IMR-90 (cell line): ENCODE results near the gene ADAMTS10. TPM values are rescaled to one million over a fixed set of nuclear protein-coding genes. Genes with fewer than 3 reads are reported as not detected.
A peak's percentile ranks its signal among the peaks of the same experiment; 100 is the strongest.

ENCODE experiments used
- ATAC-seq: fragments of 200-7000 bp; cut with Tn5 transposase; 2 replicates; pipeline ENCODE4 v1.9.1; 2020; ENCODE audit warnings: low read depth, mild to moderate bottlenecking, moderate library complexity
- BruUV-seq: library from RNA; stranded (reverse); fragments of 400-500 nt; replicated peaks from 2 replicates; lab custom pipeline; 2021; lab: Mats Ljungman, UMichigan
- CTCF ChIA-PET: fragments of 300-600 bp; formaldehyde crosslinking; extraction: SDS; loops from one replicate; lab custom pipeline; 2021; ENCODE audit warnings: antibody characterized with exemption; lab: Yijun Ruan, JAX
- POLR2A ChIA-PET: fragments of 300-600 bp; sonication (Branson Sonifier 250); formaldehyde crosslinking; loops from one replicate; lab custom pipeline; 2022; ENCODE audit warnings: antibody characterized with exemption; ENCODE audit not compliant: unreplicated experiment; lab: Charles Lee
- DNase-seq: peaks from one replicate; pipeline ENCODE4 v3.0.0; 2013
- H2AFZ ChIP-seq: replicated peaks from 2 replicates; pipeline ENCODE3; 2013; ENCODE audit warnings: low read length, mild to moderate bottlenecking; ENCODE audit not compliant: poor library complexity
- H2AK5ac ChIP-seq: 2 replicates; pipeline ENCODE4 v1.6.1; 2013; ENCODE audit warnings: low read depth, low read length, inconsistent platforms
- H2AK9ac ChIP-seq: replicated peaks from 2 replicates; pipeline ENCODE3; 2013; ENCODE audit warnings: mild to moderate bottlenecking, low read depth, low read length, moderate library complexity; ENCODE audit not compliant: poor library complexity
- H2BK120ac ChIP-seq: 2 replicates; pipeline ENCODE4 v1.6.1; 2013; ENCODE audit warnings: low read depth, low read length, inconsistent platforms
- H2BK15ac ChIP-seq: 3 replicates; pipeline ENCODE4 v1.6.1; 2013; ENCODE audit warnings: low read depth, low read length, inconsistent platforms
- H2BK20ac ChIP-seq: 2 replicates; pipeline ENCODE4 v1.6.1; 2013; ENCODE audit warnings: low read depth, mild to moderate bottlenecking, inconsistent platforms, low read length, moderate library complexity
- H2BK5ac ChIP-seq: 2 replicates; pipeline ENCODE4 v1.6.1; 2013; ENCODE audit warnings: mild to moderate bottlenecking, low read depth, low read length, inconsistent platforms; ENCODE audit not compliant: poor library complexity, severe bottlenecking
- H3K14ac ChIP-seq: replicated peaks from 2 replicates; pipeline ENCODE4 v1.6.1; 2013; ENCODE audit warnings: low read depth, low read length, inconsistent platforms
- H3K18ac ChIP-seq: 2 replicates; pipeline ENCODE4 v1.6.1; 2013; ENCODE audit warnings: low read depth, low read length, control low read depth
- H3K23ac ChIP-seq: 2 replicates; pipeline ENCODE4 v1.6.1; 2013; ENCODE audit warnings: low read depth, low read length, inconsistent platforms
- H3K27ac ChIP-seq: 2 replicates; pipeline ENCODE4 v1.5.1; 2013; ENCODE audit warnings: mild to moderate bottlenecking, control low read depth, low read length; ENCODE audit not compliant: insufficient read depth
- H3K27me3 ChIP-seq: 2 replicates; pipeline ENCODE4 v1.6.1; 2013; ENCODE audit warnings: low read length; ENCODE audit not compliant: control insufficient read depth, insufficient read depth
- H3K36me3 ChIP-seq: 2 replicates; pipeline ENCODE4 v1.6.1; 2013; ENCODE audit warnings: low read length, mixed read lengths; ENCODE audit not compliant: control insufficient read depth, insufficient read depth
- H3K4ac ChIP-seq: 2 replicates; pipeline ENCODE4 v1.6.1; 2013; ENCODE audit warnings: low read depth, low read length, inconsistent platforms
- H3K4me1 ChIP-seq: 2 replicates; pipeline ENCODE4 v1.6.1; 2013; ENCODE audit warnings: low read length, mixed read lengths; ENCODE audit not compliant: control insufficient read depth, insufficient read depth
- H3K4me2 ChIP-seq: 2 replicates; pipeline ENCODE4 v1.6.1; 2013; ENCODE audit warnings: low read depth, mild to moderate bottlenecking, control low read depth, low read length, moderate library complexity
- H3K4me3 ChIP-seq: 2 replicates; pipeline ENCODE4 v1.5.1; 2013; ENCODE audit warnings: low read depth, mild to moderate bottlenecking, control low read depth, low read length, moderate library complexity; ENCODE audit not compliant: insufficient read depth
- H3K56ac ChIP-seq: 2 replicates; pipeline ENCODE4 v1.6.1; 2013; ENCODE audit warnings: low read length, inconsistent platforms; ENCODE audit not compliant: insufficient read depth; ENCODE audit errors: extremely low read depth
- H3K79me1 ChIP-seq, 2 experiments: 2 replicates each; pipeline ENCODE4 v1.6.1; 2013; ENCODE audit warnings: low read length in 2 of 2, inconsistent platforms in 1 of 2, low read depth in 1 of 2
- H3K9ac ChIP-seq: 2 replicates; pipeline ENCODE4 v1.6.1; 2013; ENCODE audit warnings: low read depth, low read length, control low read depth
- H3K9me1 ChIP-seq: 2 replicates; pipeline ENCODE4 v1.6.1; 2013; ENCODE audit warnings: low read length, inconsistent platforms; ENCODE audit not compliant: insufficient read depth
- H3K9me3 ChIP-seq: 2 replicates; pipeline ENCODE4 v1.6.1; 2013; ENCODE audit warnings: low read length; ENCODE audit not compliant: control insufficient read depth, insufficient read depth
- H4K20me1 ChIP-seq: 2 replicates; pipeline ENCODE4 v1.6.1; 2013; ENCODE audit warnings: low read length, inconsistent platforms; ENCODE audit not compliant: insufficient read depth
- H4K5ac ChIP-seq: 2 replicates; pipeline ENCODE4 v1.6.1; 2013; ENCODE audit warnings: mild to moderate bottlenecking, low read depth, low read length, control low read depth
- H4K8ac ChIP-seq, 2 experiments: 2 replicates each; pipeline ENCODE4 v1.6.1; 2013; ENCODE audit warnings: low read depth in 2 of 2, low read length in 2 of 2, control low read depth in 1 of 2, inconsistent platforms in 1 of 2
- H4K91ac ChIP-seq: 2 replicates; pipeline ENCODE4 v1.6.1; 2013; ENCODE audit warnings: low read depth, low read length, inconsistent platforms; ENCODE audit not compliant: insufficient read depth
- BHLHE40 ChIP-seq: fragments of 150-350 bp; IDR thresholded peaks from 2 replicates; pipeline ENCODE4 v1.6.1; 2016; ENCODE audit warnings: mild to moderate bottlenecking, low read depth, low read length
- CEBPB ChIP-seq: IDR thresholded peaks from 2 replicates; pipeline ENCODE4 v1.6.1; 2012; ENCODE audit warnings: low read depth, low read length, improper control_type of control experiment
- CHD1 ChIP-seq: IDR thresholded peaks from 2 replicates; pipeline ENCODE4 v1.6.1; 2012; ENCODE audit warnings: low read depth, low read length, improper control_type of control experiment
- MAZ ChIP-seq: IDR thresholded peaks from 2 replicates; pipeline ENCODE4 v1.6.1; 2012; ENCODE audit warnings: low read depth, mild to moderate bottlenecking, low read length, improper control_type of control experiment, moderate library complexity, borderline replicate concordance
- NFE2L2 ChIP-seq: fragments of 150-350 bp; IDR thresholded peaks from 2 replicates; pipeline ENCODE4 v1.6.1; 2016; ENCODE audit warnings: low read depth, mild to moderate bottlenecking, low read length
- RAD21 ChIP-seq: IDR thresholded peaks from 2 replicates; pipeline ENCODE4 v1.6.1; 2012; ENCODE audit warnings: low read length, improper control_type of control experiment
- RCOR1 ChIP-seq: IDR thresholded peaks from 2 replicates; pipeline ENCODE4 v1.6.1; 2012; ENCODE audit warnings: mild to moderate bottlenecking, low read length, improper control_type of control experiment; ENCODE audit not compliant: insufficient replicate concordance
- WGBS, 2 experiments: methylation state at CpG; one replicate each; pipeline versions ENCODE4 v1.1.5 to v1.1.7; 2013; ENCODE audit warnings: missing lambda C conversion rate in 2 of 2; ENCODE audit not compliant: insufficient read length in 1 of 2; ENCODE audit errors: extremely low coverage in 2 of 2; 5-methylcytosine and 5-hydroxymethylcytosine counted together
- dilution Hi-C: fragments of 300-500 bp; cut with HindIII; formaldehyde crosslinking; loops from one replicate; pipeline ENCODE4 v1.14.3; 2018; ENCODE audit warnings: low sequenced_read_pairs; ENCODE audit not compliant: unreplicated experiment
- in situ Hi-C: fragments of 300-500 bp; cut with MboI; formaldehyde crosslinking; loops from 3 replicates; pipeline ENCODE4 v1.14.3; 2019; ENCODE audit warnings: low sequenced_read_pairs, inconsistent platforms, mixed read lengths
- intact Hi-C: fragments of 100-400 bp; cut with micrococcal nuclease; formaldehyde crosslinking; loops from 2 replicates; pipeline ENCODE4 v1.10.0; 2022
- polyA plus RNA-seq, 3 experiments: library from polyadenylated mRNA; depleted of rRNA; stranded (reverse); fragments of >200 nt; gene quantifications; 2 replicates each; pipeline ENCODE4 v1.2.3, GENCODE V29; 2012; ENCODE audit warnings: low replicate concordance in 1 of 3
- total RNA-seq: library from RNA; depleted of rRNA; stranded (reverse); fragments of >200 nt; gene quantifications from 2 replicates; pipeline ENCODE4 v1.2.3, GENCODE V29; 2012
- TF ChIP-seq, protein P1 (sequence below): fragments of 150-350 bp; IDR thresholded peaks from 2 replicates; pipeline ENCODE4 v1.6.1; 2016; ENCODE audit warnings: low read depth, mild to moderate bottlenecking, low read length, moderate library complexity, borderline replicate concordance
- TF ChIP-seq, protein P2 (sequence below): fragments of 150-350 bp; IDR thresholded peaks from 2 replicates; pipeline ENCODE4 v1.6.1; 2017; ENCODE audit warnings: mild to moderate bottlenecking, antibody characterized with exemption, low read length, low read depth
- TF ChIP-seq, protein P3 (sequence below): conservative IDR thresholded peaks from 2 replicates; pipeline ENCODE4 v1.5.1; 2012; ENCODE audit warnings: mild to moderate bottlenecking, low read depth, low read length, improper control_type of control experiment

Gene ADAMTS10
- total and polyA plus RNA-seq, 2 of the 4 experiments (the other 2 are of a cell fraction), result 3.4 to 11.5 TPM

DNA sequence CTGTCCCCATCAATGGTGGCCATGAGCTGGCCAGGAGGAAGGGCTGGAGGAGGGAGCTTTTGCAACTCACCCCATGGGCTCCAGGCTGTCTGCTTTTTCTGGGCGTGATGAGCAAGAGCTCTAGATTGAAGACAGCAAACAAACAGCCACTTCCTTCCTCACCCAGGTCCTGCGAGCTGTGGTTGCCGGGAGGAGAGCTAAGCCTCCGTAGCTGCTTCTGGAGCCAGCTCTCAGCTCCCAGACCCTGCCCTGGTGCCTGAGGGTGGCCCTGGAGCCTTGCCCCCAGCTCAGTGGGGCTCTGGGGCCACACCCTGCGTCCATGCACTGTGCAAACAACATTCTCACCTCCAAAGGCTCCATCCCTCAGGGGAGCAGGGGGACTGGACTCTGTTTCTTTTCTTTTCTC is 39.5 kb downstream of the ADAMTS10 start:
- H3K4me3 ChIP-seq, result no peak overlapping the region
- CTCF ChIA-PET, result interaction anchor here (1.9 kb wide), 1 partner anchor 10 kb away, joined by 14 read pairs; no protein-coding TSS in a partner anchor
- H3K79me1 ChIP-seq, result peaks cover 0 to 15% of the 10 kb centered on the region in 2 experiments; a peak in 2 of 4 replicates
- no peaks in the 10 kb centered on the region for H3K9me3 ChIP-seq
- peak overlapping the region; percentile 61; the same call in 1 of the 2 replicates for H3K18ac ChIP-seq
- H2AK9ac ChIP-seq, result no peak overlapping the region
- H4K20me1 ChIP-seq, result no peaks in the 10 kb centered on the region
- peaks cover 17% of the 10 kb centered on the region for H3K4me1 ChIP-seq
- peak overlapping the region; percentile 4 to 90; a peak in 3 of 4 replicates for H4K8ac ChIP-seq
- peak overlapping the region; percentile 87 for H3K27ac ChIP-seq
- H3K4ac ChIP-seq, result peak overlapping the region; percentile 94
- POLR2A ChIA-PET, result no interaction called here
- intact Hi-C loops (no loop called here), dilution Hi-C loops (no loop called here), in situ Hi-C loops (loop anchor here (5.0 kb wide), 1 partner anchor 229 kb away; the partner anchor contains the start of gene KANK3)
- H2BK15ac ChIP-seq, result peak overlapping the region; percentile 95; the same call in 1 of the 3 replicates
- H2BK5ac ChIP-seq, result peak overlapping the region; percentile 80
- peak overlapping the region; percentile 84 for H2AK5ac ChIP-seq
- no TSS peak for BruUV-seq
- peaks cover 24% of the 10 kb centered on the region for H3K9me1 ChIP-seq
- H2BK120ac ChIP-seq, result peak overlapping the region; percentile 95
- peak overlapping the region; percentile 36; the same call in 1 of the 2 replicates for H4K5ac ChIP-seq
- H2BK20ac ChIP-seq, result peak overlapping the region; percentile 95
- peak overlapping the region; percentile 96 for H4K91ac ChIP-seq
- H3K23ac ChIP-seq, result peak overlapping the region; percentile 67; the same call in 1 of the 2 replicates
- whole genome bisulfite sequencing, 2 experiments, result no CpG with 5 or more reads among the region's 5 CpGs
- H3K14ac ChIP-seq, result peak overlapping the region; percentile 74
- no peak overlapping the region for H3K56ac ChIP-seq
- H3K4me2 ChIP-seq, result peak overlapping the region; percentile 39
- peak overlapping the region; percentile 83 for H2AFZ ChIP-seq
- peak; percentile 68 for DNase-seq
- H3K9ac ChIP-seq, result no peak overlapping the region
- no peaks in the 10 kb centered on the region for H3K36me3 ChIP-seq
- TF ChIP-seq BHLHE40, result no peak
- TF ChIP-seq, protein P1, sequence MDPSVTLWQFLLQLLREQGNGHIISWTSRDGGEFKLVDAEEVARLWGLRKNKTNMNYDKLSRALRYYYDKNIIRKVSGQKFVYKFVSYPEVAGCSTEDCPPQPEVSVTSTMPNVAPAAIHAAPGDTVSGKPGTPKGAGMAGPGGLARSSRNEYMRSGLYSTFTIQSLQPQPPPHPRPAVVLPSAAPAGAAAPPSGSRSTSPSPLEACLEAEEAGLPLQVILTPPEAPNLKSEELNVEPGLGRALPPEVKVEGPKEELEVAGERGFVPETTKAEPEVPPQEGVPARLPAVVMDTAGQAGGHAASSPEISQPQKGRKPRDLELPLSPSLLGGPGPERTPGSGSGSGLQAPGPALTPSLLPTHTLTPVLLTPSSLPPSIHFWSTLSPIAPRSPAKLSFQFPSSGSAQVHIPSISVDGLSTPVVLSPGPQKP, result no peak
- TF ChIP-seq NFE2L2, result no peak
- TF ChIP-seq MAZ, result 0 out of 2 replicates have a peak, but pooled peaks have one; percentile 15
- no peak for TF ChIP-seq CHD1
- peak; percentile 72 for TF ChIP-seq CEBPB
- TF ChIP-seq, protein P2, sequence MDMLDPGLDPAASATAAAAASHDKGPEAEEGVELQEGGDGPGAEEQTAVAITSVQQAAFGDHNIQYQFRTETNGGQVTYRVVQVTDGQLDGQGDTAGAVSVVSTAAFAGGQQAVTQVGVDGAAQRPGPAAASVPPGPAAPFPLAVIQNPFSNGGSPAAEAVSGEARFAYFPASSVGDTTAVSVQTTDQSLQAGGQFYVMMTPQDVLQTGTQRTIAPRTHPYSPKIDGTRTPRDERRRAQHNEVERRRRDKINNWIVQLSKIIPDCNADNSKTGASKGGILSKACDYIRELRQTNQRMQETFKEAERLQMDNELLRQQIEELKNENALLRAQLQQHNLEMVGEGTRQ, result no peak
- TF ChIP-seq, protein P3, sequence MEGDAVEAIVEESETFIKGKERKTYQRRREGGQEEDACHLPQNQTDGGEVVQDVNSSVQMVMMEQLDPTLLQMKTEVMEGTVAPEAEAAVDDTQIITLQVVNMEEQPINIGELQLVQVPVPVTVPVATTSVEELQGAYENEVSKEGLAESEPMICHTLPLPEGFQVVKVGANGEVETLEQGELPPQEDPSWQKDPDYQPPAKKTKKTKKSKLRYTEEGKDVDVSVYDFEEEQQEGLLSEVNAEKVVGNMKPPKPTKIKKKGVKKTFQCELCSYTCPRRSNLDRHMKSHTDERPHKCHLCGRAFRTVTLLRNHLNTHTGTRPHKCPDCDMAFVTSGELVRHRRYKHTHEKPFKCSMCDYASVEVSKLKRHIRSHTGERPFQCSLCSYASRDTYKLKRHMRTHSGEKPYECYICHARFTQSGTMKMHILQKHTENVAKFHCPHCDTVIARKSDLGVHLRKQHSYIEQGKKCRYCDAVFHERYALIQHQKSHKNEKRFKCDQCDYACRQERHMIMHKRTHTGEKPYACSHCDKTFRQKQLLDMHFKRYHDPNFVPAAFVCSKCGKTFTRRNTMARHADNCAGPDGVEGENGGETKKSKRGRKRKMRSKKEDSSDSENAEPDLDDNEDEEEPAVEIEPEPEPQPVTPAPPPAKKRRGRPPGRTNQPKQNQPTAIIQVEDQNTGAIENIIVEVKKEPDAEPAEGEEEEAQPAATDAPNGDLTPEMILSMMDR, result no peak
- no peak for TF ChIP-seq RAD21
- no peak for TF ChIP-seq RCOR1
- ATAC-seq, result peak; percentile 75
- no peaks in the 10 kb centered on the region for H3K27me3 ChIP-seq
